Keratinocyte (primary cell): ENCODE measurements around the gene ARHGEF2. TPM values are rescaled to one million over a fixed set of nuclear protein-coding genes. Genes with fewer than 3 reads are reported as not detected.

ENCODE experiments used
- DNase-seq: peaks from one replicate; pipeline ENCODE4 v3.0.0-alpha.2; 2011; ENCODE audit warnings: low read depth, missing footprints, low spot score
- FAIRE-seq: peaks from 2 replicates; lab custom pipeline; 2011; peaks lifted over from hg19 to GRCh38; lab: Jason Lieb, UNC
- H2AFZ ChIP-seq: 2 replicates; pipeline ENCODE4 v1.6.0; 2012; ENCODE audit warnings: low read length, control low read depth, inconsistent platforms; ENCODE audit not compliant: control insufficient read depth
- H3K27ac ChIP-seq: 2 replicates; pipeline ENCODE4 v1.5.1; 2011; ENCODE audit warnings: low read length; ENCODE audit not compliant: control insufficient read depth, insufficient read depth
- H3K27me3 ChIP-seq: 3 replicates; pipeline ENCODE4 v1.6.0; 2011; ENCODE audit warnings: low read length; ENCODE audit not compliant: control insufficient read depth, insufficient read depth; ENCODE audit errors: extremely low read depth
- H3K36me3 ChIP-seq, 2 experiments: 2 replicates in 1 of 2; 3 replicates in 1 of 2; pipeline ENCODE4 v1.5.1; 2011; ENCODE audit warnings: low read length in 2 of 2, mild to moderate bottlenecking in 1 of 2; ENCODE audit not compliant: control insufficient read depth in 2 of 2, insufficient read depth in 2 of 2; ENCODE audit errors: extremely low read depth in 1 of 2
- H3K4me1 ChIP-seq: 3 replicates; pipeline ENCODE4 v1.5.1; 2011; ENCODE audit warnings: low read length; ENCODE audit not compliant: control insufficient read depth, insufficient read depth; ENCODE audit errors: extremely low read depth
- H3K4me2 ChIP-seq: 3 replicates; pipeline ENCODE4 v1.6.0; 2011; ENCODE audit warnings: low read depth, low read length; ENCODE audit not compliant: control insufficient read depth, insufficient read depth; ENCODE audit errors: extremely low read depth
- H3K4me3 ChIP-seq, 3 experiments: fragments of 200-600 bp in 1 of 3; sonication (generic) in 1 of 3; 2 replicates in 2 of 3; 3 replicates in 1 of 3; pipeline ENCODE4 v1.5.1; 2011 to 2016; ENCODE audit warnings: low read length in 3 of 3, mild to moderate bottlenecking in 3 of 3, control low read depth in 2 of 3, inconsistent platforms in 1 of 3, low read depth in 1 of 3, mixed read lengths in 1 of 3, mixed run types in 1 of 3, moderate library complexity in 1 of 3; ENCODE audit not compliant: control insufficient read depth in 2 of 3, insufficient read depth in 2 of 3; ENCODE audit errors: extremely low read depth in 1 of 3
- H3K79me2 ChIP-seq: 2 replicates; pipeline ENCODE4 v1.6.0; 2012; ENCODE audit warnings: low read length; ENCODE audit not compliant: control insufficient read depth, insufficient read depth
- H3K9ac ChIP-seq: 3 replicates; pipeline ENCODE4 v1.6.0; 2011; ENCODE audit warnings: low read length; ENCODE audit not compliant: control insufficient read depth, insufficient read depth; ENCODE audit errors: extremely low read depth
- H3K9me1 ChIP-seq: 3 replicates; pipeline ENCODE4 v1.6.0; 2011; ENCODE audit warnings: low read length; ENCODE audit not compliant: control insufficient read depth, insufficient read depth; ENCODE audit errors: extremely low read depth
- H3K9me3 ChIP-seq: 2 replicates; pipeline ENCODE4 v1.5.1; 2012; ENCODE audit warnings: low read depth, low read length; ENCODE audit not compliant: control insufficient read depth
- H4K20me1 ChIP-seq: 3 replicates; pipeline ENCODE4 v1.6.0; 2011; ENCODE audit warnings: low read length; ENCODE audit not compliant: control insufficient read depth, insufficient read depth; ENCODE audit errors: extremely low read depth
- EZH2 ChIP-seq: IDR thresholded peaks from one replicate; pipeline ENCODE4 v1.6.1; 2012; ENCODE audit warnings: inconsistent platforms, mild to moderate bottlenecking, low read length, moderate library complexity
- dilution Hi-C: fragments of 300-500 bp; cut with MboI; formaldehyde crosslinking; loops from one replicate; pipeline ENCODE4 v1.7.0; 2020; ENCODE audit warnings: low sequenced_read_pairs; ENCODE audit not compliant: extremely low pct_ligation_motif_present
- polyA plus RNA-seq, 5 experiments: library from polyadenylated mRNA; depleted of rRNA in 3 of 5; stranded (reverse) in 3 of 5; stranded (forward) in 1 of 5; unstranded in 1 of 5; fragments of >200 nt; gene quantifications; 1 replicate in 1 of 5; 2 replicates in 3 of 5; 3 replicates in 1 of 5; pipeline versions ENCODE4 v1.2.1 to v1.2.3, GENCODE V29; 2011 to 2012; ENCODE audit warnings: missing spikeins in 2 of 5, low read depth in 1 of 5, low replicate concordance in 1 of 5
- TF ChIP-seq, protein P1 (sequence below), 3 experiments: IDR thresholded peaks in 1 of 3; conservative IDR thresholded peaks in 1 of 3; optimal IDR thresholded peaks in 1 of 3; 2 replicates in 2 of 3; 3 replicates in 1 of 3; pipeline versions ENCODE3 to v1.5.1; 2011; ENCODE audit warnings: low read length in 3 of 3, mild to moderate bottlenecking in 3 of 3, moderate library complexity in 2 of 3, control low read depth in 1 of 3, inconsistent platforms in 1 of 3; ENCODE audit not compliant: insufficient read depth in 2 of 3; ENCODE audit errors: extremely low read depth in 1 of 3

ARHGEF2 gene
- polyA plus RNA-seq, 1 donor (not counting 4 experiments of a cell fraction or from before 2014, with no cell fraction given), result 38.7 TPM

DNA sequence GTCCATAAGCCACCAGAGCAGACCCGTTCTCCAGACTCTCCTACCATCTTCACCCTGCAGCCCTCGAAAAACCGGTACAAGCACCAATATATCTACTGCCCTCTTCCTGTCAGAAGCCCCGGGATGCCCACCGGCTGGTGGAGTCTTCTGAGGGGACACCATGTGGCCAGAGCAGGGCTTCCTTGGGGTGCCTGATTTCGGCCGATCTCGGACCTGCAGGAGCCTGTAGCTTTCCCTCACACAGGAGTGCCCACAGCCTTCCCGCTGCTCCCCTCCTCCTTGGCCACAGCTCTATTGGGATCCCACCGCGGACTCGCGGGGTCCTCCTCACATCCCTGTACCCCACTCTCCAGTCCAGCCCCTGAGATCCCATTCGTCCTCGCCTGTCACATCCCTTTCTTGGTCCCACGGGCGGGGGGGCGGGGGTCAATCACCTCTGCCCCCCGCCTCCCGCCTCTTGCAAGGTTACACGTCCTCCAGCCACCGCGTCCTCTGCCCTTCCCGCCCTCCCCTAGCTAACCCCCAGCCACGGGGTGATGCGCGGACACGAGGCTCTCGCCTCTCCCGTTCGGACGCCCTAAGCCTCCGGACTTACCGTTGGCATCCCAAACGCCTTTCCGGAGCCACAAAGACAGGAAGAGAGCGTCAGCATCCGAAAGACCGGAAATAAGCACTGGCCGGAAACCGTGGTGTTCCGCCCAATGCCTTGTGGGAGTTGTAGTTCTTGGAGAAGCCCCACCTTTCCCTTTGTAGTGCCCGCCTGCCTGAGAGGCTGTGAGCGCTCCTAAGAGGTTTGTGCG is 42.1 kb upstream of the ARHGEF2 start, which contains the start of gene SSR2:
Gene SSR2 (minus strand): TSS at position 659 of the 800 bp plus-strand sequence. CDS start 784 bp downstream, outside the sequence.
- H4K20me1 ChIP-seq, result no peaks in the 10 kb centered on the region
- no peak for TF ChIP-seq EZH2
- TF ChIP-seq, protein P1, sequence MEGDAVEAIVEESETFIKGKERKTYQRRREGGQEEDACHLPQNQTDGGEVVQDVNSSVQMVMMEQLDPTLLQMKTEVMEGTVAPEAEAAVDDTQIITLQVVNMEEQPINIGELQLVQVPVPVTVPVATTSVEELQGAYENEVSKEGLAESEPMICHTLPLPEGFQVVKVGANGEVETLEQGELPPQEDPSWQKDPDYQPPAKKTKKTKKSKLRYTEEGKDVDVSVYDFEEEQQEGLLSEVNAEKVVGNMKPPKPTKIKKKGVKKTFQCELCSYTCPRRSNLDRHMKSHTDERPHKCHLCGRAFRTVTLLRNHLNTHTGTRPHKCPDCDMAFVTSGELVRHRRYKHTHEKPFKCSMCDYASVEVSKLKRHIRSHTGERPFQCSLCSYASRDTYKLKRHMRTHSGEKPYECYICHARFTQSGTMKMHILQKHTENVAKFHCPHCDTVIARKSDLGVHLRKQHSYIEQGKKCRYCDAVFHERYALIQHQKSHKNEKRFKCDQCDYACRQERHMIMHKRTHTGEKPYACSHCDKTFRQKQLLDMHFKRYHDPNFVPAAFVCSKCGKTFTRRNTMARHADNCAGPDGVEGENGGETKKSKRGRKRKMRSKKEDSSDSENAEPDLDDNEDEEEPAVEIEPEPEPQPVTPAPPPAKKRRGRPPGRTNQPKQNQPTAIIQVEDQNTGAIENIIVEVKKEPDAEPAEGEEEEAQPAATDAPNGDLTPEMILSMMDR (optimal IDR thresholded peaks at IDR 0.05 in 1 of 3, IDR thresholded peaks at IDR 0.05 in 1 of 3, conservative IDR thresholded peaks at IDR 0.05 in 1 of 3; ENCODE audit: extremely low read depth in 1 of 3, insufficient read depth in 2 of 3, low read length in 3 of 3), result no peak
- peak within 1 kb of the TSS; percentile 69 for H3K4me2 ChIP-seq
- peaks cover 4% of the 10 kb centered on the region for H3K27me3 ChIP-seq
- H3K9ac ChIP-seq, result peak within 1 kb of the TSS; percentile 80
- DNase-seq (peak; percentile 73), FAIRE-seq (peak; percentile 88)
- dilution Hi-C loops, result no loop called here
- H3K36me3 ChIP-seq, result peaks cover 3 to 12% of the 10 kb centered on the region in 2 experiments
- peak within 1 kb of the TSS; percentile 58 for H2AFZ ChIP-seq
- H3K79me2 ChIP-seq, result peaks cover 21% of the 10 kb centered on the region
- no peaks in the 10 kb centered on the region for H3K9me1 ChIP-seq
- H3K9me3 ChIP-seq, result no peaks in the 10 kb centered on the region
- H3K4me1 ChIP-seq, result peaks cover 4% of the 10 kb centered on the region
- H3K27ac ChIP-seq, result peak within 1 kb of the TSS; percentile 51
- peak within 1 kb of the TSS; percentile 70 to 76 (median 73) for H3K4me3 ChIP-seq

DNA sequence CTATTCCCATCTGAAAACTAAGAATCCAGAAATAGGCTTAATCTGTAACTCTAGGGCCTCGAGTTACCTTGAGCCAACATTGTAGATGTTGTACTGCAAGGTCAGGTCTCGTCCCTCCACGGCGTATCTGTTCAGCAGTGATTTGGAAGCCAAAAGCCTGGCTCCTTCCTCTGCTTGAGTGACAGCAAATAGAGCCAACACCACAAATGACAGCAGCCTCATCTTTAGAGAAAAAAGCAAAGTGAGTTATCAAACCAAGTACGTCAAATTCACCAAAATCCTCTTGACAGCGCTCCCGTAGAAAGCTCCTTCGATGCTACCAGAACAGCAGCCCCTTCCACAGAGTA is 41.6 kb upstream of the ARHGEF2 start:
- H2AFZ ChIP-seq, result no peak overlapping the region
- peak overlapping the region; percentile 69 for H3K4me2 ChIP-seq
- H3K4me1 ChIP-seq, result peaks cover 4% of the 10 kb centered on the region
- peak overlapping the region; percentile 70 to 76 (median 73) for H3K4me3 ChIP-seq
- peaks cover 3 to 14% of the 10 kb centered on the region in 2 experiments for H3K36me3 ChIP-seq
- H3K27me3 ChIP-seq, result peaks cover under 1% of the 10 kb centered on the region
- no peaks in the 10 kb centered on the region for H3K9me3 ChIP-seq
- FAIRE-seq, result no peak
- peak overlapping the region; percentile 51 for H3K27ac ChIP-seq
- TF ChIP-seq, protein P1 (optimal IDR thresholded peaks at IDR 0.05 in 1 of 3, IDR thresholded peaks at IDR 0.05 in 1 of 3, conservative IDR thresholded peaks at IDR 0.05 in 1 of 3; ENCODE audit: extremely low read depth in 1 of 3, insufficient read depth in 2 of 3, low read length in 3 of 3), result no peak
- TF ChIP-seq EZH2, result no peak
- H3K9me1 ChIP-seq, result no peaks in the 10 kb centered on the region
- peaks cover 22% of the 10 kb centered on the region for H3K79me2 ChIP-seq
- dilution Hi-C loops, result no loop called here
- no peak for DNase-seq
- H4K20me1 ChIP-seq, result no peaks in the 10 kb centered on the region
- H3K9ac ChIP-seq, result peak overlapping the region; percentile 80
